ENCODE measurements around the gene SUPT6H. TPM values are rescaled to one million over a fixed set of nuclear protein-coding genes. Genes with fewer than 3 reads are reported as not detected.

The SUPT6H gene
- total RNA-seq, 1 donor from 2014 or later, result 17.2 TPM

GRCh38 chr17:28744972-28745785, 83.2 kb downstream of the SUPT6H start:
- DNase-seq (ENCODE audit: low read depth), result no peak
- peak overlapping the region; percentile 97 for H3K4me3 ChIP-seq (ENCODE audit: low read depth, low read length)
- no peak for TF ChIP-seq CTCF (conservative IDR thresholded peaks at IDR 0.05; ENCODE audit: low read depth, low read length)

DNA sequence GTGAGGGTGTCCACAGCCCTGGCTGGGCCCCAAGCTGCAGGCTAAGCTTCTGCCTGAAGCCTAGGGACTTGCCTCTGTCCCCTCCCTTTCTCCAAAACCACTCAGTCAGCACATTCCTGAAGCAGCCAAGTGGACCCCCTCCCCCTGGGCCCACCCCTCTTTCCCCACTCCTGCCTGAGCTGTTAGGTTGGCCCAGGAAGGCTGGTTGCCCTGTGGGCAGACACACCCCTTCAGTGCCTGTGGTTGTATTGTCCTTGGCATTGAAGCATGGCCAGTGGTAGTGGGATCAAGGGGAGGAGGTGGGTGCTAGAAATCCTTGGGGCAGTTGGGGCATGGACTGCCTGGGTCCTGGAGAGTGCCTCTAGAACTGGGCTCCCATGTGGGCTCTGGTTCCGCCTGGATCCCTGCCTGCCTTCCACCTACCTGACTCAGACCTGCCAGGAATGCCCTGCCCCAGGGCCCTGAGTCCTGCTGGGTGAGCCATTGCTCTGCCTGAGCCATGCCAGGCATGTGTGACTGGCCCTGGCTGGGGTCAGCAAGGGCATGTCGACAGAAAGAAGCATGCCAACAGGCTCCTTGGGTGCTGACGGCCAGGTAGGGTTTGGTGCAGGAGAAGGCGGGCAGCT, 83.9 kb downstream of the SUPT6H start:
- TF ChIP-seq CTCF (conservative IDR thresholded peaks at IDR 0.05; ENCODE audit: low read depth, low read length), result no peak
- no peak for DNase-seq (ENCODE audit: low read depth)

DNA sequence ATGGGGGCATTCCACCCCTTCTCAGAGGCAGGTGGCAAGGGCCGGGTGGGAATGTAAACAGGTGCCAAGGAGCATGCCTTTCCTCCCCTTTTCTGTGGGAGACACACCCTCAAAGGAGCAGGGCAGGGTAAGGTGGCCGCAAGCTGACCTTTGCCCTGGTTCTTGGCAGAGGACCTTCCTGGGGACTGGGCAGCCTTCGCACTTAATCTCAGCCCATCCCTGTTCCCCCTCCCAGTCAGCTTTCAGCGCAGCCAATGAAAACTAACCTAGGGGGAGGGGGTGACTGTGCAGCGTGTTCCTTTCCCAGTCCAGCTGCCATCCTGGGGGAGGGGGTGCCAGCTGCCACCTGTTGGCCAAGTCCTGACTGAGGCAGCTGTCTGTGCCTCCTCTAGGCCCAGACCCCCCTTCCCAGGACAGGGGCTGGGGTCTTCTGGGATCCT, 84.6 kb downstream of the SUPT6H start:
- H3K4me3 ChIP-seq (ENCODE audit: low read depth, low read length), result peak overlapping the region; percentile 97
- peak; percentile 4 for TF ChIP-seq CTCF (conservative IDR thresholded peaks at IDR 0.05; ENCODE audit: low read depth, low read length)
- no peak for DNase-seq (ENCODE audit: low read depth)

More for the DNA sequence above, 83.9 kb downstream of the SUPT6H start:
- H3K4me3 ChIP-seq (ENCODE audit: low read depth, low read length), result peak overlapping the region; percentile 97

DNA sequence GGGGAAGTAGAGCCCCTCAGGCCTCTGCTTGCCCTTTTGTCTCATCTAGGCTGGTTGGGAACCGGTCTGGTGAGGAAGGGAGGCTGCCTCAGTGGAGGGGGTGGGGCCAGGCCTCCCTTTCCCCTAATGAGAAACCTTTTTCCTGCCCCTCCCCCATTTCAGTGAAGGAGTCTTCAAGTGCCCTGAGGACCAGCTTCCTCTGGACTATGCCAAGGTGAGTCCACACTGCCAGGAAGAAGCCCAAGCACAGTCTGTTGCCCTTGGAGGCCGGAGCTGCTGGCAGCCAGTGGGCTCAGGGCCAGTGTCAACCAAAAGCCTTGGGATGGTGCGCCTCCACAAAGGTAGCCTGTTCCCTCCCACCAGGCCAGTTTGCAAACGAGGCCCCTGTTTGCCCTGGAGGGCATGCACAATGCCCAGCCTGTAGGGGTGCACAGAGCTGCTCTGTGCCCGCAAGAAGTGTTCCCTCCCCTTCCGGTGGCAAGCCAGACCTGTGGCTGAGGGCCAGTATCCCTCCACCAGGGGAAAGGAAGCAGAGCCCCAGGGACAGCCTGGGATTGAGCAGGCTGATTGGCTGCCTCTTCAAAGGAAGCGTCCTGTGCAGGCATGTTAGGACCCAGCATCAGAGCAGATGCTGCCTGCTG, 85.2 kb downstream of the SUPT6H start:
- TF ChIP-seq CTCF (conservative IDR thresholded peaks at IDR 0.05; ENCODE audit: low read depth, low read length), result no peak
- H3K4me3 ChIP-seq (ENCODE audit: low read depth, low read length), result peak overlapping the region; percentile 97
- DNase-seq (ENCODE audit: low read depth), result no peak

GRCh38 chr17:28747801-28748750, 86.1 kb downstream of the SUPT6H start:
- no peak overlapping the region for H3K4me3 ChIP-seq (ENCODE audit: low read depth, low read length)
- no peak for DNase-seq (ENCODE audit: low read depth)
- no peak for TF ChIP-seq CTCF (conservative IDR thresholded peaks at IDR 0.05; ENCODE audit: low read depth, low read length)

- TF ChIP-seq CTCF (conservative IDR thresholded peaks at IDR 0.05; ENCODE audit: low read depth, low read length), result no peak
- H3K4me3 ChIP-seq (ENCODE audit: low read depth, low read length), result no peak overlapping the region
- no peak for DNase-seq (ENCODE audit: low read depth)
Measured at GRCh38 chr17:28748852-28749515, 87.0 kb downstream of the SUPT6H start.
